HFF-Myc (cell line): Measurements from ENCODE around the gene SDSL.

Experiments
- DNase-seq: peaks from one replicate; pipeline ENCODE4 v3.0.0-alpha.2; 2011; ENCODE audit warnings: low read depth; ENCODE audit errors: extremely low read depth
- H3K4me3 ChIP-seq: replicated peaks from 2 replicates; pipeline ENCODE4 v1.5.1; 2011; ENCODE audit warnings: low read depth, mild to moderate bottlenecking, control low read depth, low read length
- CTCF ChIP-seq: IDR thresholded peaks from 2 replicates; pipeline ENCODE4 v1.5.1; 2012; ENCODE audit warnings: mild to moderate bottlenecking, low read depth, low read length, control low read depth; ENCODE audit errors: missing control alignments

SDSL gene

GRCh38 chr12:113422886-113423669, 898 bp downstream of the SDSL start:
- no peak for TF ChIP-seq CTCF
- peak overlapping the region; percentile 59 for H3K4me3 ChIP-seq
- DNase-seq = no peak

- H3K4me3 ChIP-seq = no peak overlapping the region
- DNase-seq = no peak
- no peak for TF ChIP-seq CTCF
Observed at GRCh38 chr12:113424456-113424855, 2.3 kb downstream of the SDSL start.

- no peak for DNase-seq
- H3K4me3 ChIP-seq = no peak overlapping the region
- TF ChIP-seq CTCF = peak; percentile 93
Observed at GRCh38 chr12:113424915-113425823, 3.0 kb downstream of the SDSL start.

GRCh38 chr12:113425960-113426453, 3.8 kb downstream of the SDSL start:
- DNase-seq = no peak
- no peak for TF ChIP-seq CTCF

GRCh38 chr12:113427882-113428281, 5.7 kb downstream of the SDSL start:
- no peak for TF ChIP-seq CTCF
- DNase-seq = no peak
- H3K4me3 ChIP-seq = no peak overlapping the region

More at GRCh38 chr12:113425960-113426453, 3.8 kb downstream of the SDSL start:
- no peak overlapping the region for H3K4me3 ChIP-seq

GRCh38 chr12:113428482-113428881, 6.3 kb downstream of the SDSL start:
- no peak for TF ChIP-seq CTCF
- DNase-seq = no peak
- no peak overlapping the region for H3K4me3 ChIP-seq
